ENCODE measurements around the gene PDLIM3.
A peak's percentile ranks its signal among the peaks of the same experiment; 100 is the strongest.
"Not testable (repeated sequence)": the region's sequence is repeated elsewhere in the genome, so short reads cannot be mapped to it uniquely, and the experiment has no call there.

Gene PDLIM3

GRCh38 chr4:185514182-185514697 is 21.1 kb downstream of the PDLIM3 start:
- DNase-seq = no peak

DNA sequence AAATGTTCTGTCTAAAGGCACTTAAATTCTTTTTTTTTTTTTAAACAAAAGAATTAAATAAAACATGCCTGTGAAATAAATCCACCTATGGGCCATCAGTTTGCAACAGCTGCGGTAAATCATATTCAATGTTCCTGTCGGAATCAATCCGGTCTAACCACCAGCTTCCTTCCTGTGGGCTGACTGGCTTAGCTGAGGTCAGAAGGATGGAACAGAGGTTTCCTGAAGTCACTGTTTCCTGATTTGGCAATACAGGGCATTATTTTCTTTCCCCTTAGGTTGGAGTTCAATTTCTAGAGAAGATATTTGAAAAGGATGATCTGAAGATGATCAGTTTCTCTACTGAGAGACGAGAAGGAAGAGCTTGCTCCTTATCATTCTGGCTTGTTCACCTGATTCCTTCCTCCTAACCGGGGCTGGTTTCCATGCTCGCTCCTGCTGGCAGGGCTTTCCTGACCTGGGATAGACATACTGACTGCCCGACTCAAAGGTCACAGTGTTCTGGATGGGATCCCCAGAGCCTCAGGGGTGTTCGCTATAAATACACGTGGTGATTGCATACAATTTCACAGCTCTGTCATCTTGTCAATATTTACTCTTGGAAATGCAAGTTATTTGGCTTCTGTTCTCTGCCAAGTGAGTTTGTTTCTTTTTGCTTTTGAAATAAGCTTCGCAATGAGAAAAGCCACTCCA is 21.7 kb downstream of the PDLIM3 start:
- DNase-seq = no peak

DNA sequence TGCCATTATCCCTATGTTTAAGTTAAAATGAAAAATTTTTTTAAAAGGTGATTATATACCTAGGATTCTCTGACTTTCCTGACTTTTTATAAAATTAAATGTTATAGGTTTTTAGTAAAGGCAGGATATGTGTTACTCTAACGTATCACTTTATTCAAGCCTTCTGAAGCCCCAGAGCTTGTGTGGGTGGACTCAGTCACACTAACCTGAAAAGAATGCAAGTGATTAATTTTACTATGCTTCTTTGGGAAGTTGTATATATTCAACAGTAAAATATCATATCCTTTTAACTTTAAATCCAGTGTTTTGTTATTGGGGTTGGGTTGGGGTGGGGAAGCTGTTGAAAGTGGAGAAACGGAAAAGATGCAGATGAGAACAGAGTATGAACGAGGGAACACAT is 22.8 kb downstream of the PDLIM3 start:
- DNase-seq = no peak

GRCh38 chr4:185511243-185511642 is 24.1 kb downstream of the PDLIM3 start:
- not testable (repeated sequence) for DNase-seq

GRCh38 chr4:185510806-185511205 is 24.5 kb downstream of the PDLIM3 start:
- DNase-seq = no peak

GRCh38 chr4:185508181-185508580 is 27.1 kb downstream of the PDLIM3 start:
- DNase-seq = no peak

DNA sequence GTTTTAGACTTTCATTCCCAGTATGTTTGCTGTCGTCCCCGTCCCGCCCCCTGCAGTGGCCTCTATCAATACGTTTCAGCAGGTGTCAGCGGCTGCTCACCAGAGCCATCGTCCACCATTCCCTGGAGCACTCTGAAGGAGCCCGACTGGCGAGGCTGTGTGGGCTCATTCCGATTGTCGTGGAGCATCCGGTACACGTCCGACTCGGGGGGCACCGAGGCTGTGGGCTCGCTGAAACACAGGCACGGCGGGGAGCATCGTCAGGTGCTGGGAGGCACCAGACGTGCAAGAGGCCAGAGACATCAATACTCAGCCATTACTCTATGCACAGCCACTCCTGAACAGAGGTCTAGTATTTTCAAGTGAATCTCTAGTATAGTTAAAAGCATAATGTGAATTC is 28.9 kb downstream of the PDLIM3 start:
- no peak for DNase-seq

DNA sequence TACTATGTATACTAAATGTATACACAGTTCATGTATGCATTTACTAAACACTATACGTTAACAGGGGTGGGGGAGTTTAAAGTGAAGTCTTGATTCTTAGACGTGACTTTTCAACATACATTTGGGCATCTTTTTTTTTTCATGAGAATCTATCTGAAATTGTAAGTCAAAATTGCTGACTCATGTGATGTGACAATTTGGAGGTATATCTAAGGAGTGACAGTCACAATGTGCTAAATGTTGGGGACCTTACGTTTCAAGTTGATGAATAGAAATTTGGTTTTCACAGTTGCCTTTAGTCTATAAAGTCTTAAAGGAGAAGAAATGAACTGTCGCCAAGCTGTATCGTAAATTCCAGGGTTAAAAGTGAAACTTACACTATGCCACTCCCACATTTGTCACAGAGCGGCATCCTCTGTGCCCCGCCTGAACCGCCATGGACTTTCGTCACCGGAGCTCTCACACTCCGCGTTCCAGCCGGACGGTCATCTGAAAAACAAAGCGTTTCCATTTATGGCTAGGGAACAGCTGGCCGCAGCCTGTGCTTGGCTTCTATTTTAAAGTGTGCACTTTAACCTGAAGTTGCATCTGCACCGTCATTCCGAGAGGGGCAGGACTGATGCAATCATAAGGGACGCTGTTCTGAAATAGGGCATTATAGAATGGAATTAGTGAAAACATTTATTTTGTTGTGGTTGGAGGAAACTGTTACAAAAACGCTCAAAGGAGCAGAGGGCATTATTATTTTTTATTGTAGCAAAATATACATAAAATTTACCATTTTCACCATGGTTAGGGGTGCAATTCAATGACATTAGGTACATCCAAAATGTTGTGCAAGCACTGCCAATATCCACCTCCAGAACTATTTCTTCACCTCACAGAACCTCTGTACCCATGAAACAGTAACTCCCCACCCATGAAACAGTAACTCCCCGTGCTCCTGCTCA is 30.9 kb downstream of the PDLIM3 start:
- no peak for DNase-seq

DNA sequence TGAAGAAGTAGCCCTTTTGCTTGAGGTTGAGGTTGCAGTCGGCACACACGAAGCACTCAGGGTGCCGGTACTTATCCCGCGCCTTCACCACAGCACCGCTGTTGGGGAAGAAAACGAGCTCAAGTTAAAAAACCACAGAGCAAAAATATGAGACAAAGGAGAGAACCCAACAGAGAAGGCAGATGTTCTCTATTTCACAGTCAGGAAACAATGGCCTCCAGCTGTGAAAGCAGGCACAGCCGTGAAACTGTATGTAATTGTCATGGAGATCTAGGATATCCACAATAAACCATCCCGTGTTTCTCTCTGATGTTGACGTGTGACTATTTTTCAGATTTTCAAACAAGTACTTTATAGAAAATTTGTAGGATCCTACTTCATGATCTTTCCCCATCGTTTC is 32.9 kb downstream of the PDLIM3 start:
- DNase-seq = no peak

GRCh38 chr4:185500576-185500975 is 34.7 kb downstream of the PDLIM3 start:
- no peak for DNase-seq

DNA sequence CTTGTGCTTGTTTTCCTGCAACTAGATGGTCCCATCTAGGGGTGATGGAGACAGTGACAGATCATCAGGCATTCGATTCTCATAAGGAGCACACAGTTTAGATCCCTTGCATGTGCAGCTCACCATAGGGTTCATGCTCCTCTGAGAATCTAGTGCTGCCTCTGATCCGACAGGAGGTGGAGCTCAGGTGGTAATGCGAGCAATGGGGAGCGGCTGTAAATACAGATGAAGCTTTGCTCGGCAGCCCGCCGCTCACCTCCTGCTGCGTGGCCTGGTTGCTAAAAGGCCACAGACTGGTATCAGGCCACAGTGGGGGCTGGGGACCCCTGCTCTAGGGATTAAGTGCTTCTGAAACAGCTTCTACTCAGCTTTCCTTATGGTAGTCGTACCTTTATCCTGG is 35.3 kb downstream of the PDLIM3 start:
- DNase-seq = no peak

GRCh38 chr4:185488650-185489049 is 46.7 kb downstream of the PDLIM3 start:
- no peak for DNase-seq

DNA sequence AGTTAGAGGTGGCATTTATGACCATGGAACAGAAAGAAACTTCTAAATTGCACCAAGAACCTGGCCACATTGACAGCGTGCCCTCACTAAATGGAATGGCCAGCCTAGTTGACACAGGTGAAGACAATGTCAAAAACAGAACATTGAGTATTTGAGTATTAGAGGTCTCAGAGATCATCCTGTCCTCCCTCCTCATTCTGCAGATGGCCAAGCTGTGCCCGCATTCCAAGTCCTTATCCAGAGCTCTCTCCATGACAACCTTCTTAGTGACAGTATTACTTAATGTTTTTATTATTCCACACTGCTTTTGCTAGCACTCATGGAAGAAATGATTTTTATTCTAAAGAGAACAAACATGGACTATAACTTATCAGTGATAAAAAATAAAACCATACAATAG is 53.9 kb downstream of the PDLIM3 start:
- no peak for DNase-seq

DNA sequence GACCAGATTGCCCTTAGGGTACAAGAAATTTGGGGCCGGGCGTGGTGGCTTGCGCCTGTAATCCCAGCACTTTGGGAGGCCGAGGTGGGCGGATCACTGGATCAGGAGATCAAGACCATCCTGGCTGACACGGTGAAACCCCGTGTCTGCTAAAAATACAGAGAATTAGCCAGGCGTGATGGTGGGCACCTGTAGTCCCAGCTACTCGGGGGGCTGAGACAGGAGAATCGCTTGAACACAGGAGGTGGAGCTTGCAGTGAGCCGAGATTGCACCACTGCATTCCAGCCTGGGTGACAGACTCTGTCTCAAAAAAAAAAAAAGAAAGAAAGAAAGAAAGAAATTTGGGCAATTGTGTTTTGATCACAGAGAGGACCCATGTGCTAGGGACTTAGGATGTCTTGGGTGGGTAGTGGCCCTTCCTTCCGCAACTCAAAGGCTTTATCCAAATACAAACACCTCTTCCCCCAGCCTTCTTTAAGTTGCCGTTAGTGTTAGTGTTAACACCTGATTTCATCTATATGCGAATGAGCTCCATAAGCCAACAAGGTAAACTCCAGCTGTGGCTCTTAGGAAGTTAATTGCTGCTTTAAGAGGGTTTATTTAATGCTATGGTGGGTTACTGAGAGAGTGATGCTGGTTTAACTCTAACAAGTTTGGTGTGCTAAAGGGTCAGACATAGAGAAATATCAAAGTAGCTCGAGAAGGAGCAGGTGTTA is 55.1 kb downstream of the PDLIM3 start:
- DNase-seq = no peak

DNA sequence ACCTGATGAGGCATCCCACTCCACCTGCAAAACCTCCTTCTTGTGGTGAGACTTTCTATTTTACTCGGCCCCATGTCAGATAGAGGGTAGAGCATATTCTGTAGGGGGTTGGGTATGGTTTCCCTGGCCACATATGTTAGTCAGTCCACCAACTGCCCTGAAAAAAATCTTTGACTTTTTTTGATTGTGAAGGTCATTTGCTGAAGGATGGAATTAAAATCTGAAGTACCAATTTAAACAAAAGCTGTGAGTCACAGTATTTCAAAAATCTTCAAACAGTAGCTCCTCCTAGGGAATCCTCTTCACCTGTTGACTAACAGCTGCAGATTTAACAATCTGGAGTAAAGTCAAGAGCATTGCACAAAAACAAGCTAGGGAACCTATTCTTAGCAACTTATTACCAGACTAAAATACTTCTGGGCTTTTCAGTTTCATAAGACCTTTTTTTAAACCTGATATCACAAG is 55.8 kb downstream of the PDLIM3 start:
- DNase-seq = no peak

GRCh38 chr4:185473247-185473646 is 62.1 kb downstream of the PDLIM3 start:
- DNase-seq = no peak

- DNase-seq = no peak
Measured at GRCh38 chr4:185472103-185472542, 63.2 kb downstream of the PDLIM3 start.

- DNase-seq = peak; percentile 41 to 82
Measured at GRCh38 chr4:185471235-185472102, 63.8 kb downstream of the PDLIM3 start, which contains the start of gene CCDC110. CCDC110 (minus strand) TSS chr4:185471733; CDS start chr4:185471683, 50 bp downstream.

DNA sequence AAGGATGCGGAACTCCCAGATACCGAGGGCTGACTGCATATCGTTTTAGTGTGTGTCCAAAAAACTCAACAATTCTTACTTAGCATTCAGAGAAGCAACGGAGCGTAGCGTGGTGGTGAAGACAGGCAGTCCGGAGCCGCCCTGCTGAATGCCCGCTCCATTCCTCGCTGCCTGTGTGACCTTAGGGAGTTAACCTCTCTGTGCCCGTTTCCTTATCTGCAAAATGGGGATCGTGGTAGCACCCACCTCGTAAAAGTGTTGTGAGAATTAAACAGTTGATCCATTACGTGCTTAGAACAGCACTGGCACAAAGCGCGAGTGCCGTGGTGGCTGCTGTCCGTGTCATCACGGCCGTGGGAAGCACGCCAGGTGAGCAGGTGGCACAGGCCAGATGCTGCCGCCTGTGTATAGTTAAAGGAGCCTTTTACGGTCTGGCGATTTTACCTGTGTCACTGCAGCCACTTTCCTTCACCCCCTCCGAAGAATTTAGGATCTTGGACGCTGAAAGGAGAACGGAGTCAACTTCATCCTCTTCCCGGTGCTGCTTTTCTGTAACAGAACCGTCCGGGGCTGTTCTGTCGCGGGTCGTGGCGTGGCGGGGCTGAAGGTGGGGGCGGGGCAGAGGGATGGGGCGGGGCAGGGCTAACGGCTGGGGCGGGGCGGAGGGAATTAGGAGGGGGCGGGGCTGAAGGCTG is 64.7 kb downstream of the PDLIM3 start:
- DNase-seq = no peak

DNA sequence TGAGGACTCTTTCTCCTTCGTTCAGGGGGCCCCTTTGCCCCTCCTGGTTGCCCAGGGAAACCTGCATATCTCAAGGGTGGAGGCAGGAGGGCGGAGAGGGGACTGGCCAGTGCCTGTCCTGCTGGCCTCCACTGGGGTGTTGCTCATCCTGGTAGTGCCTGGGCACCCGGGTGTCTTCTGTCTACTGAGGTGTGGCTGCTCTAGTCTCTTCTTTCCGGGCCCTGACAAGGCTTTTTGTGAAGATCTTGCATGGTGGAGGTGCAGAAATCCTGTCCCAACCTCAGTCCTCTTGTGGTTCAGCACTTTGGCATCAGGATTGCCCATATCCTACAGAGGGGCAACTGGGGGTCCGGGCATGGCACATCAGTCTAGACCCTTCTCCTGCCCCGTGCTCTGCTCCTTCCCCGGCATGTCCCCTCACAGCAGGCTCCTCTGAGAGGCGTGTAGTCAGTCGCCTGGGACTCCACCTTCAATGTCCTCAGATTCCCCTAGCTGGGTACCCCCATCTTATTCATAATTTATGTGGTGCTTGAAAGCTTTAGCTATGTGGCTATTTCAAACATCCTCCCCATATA is 65.6 kb downstream of the PDLIM3 start:
- no peak for DNase-seq

DNA sequence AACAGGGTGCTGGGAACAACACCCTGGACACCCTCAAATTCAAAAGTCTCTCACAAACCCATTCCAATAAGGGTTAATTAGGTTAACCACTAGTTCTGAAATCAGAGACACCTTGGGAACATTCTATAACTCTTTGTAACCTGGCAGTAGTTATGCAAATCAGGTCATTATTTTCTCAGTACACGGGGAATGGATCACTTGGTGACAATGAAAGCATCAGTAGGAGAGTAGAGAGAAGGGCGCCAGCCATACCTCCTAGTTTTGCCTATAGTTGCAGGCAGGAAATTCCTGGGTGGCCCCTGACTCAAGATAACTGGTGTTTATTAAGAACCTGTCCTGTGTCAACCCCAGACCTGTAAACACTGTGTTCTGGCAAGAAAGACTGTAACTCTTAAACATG is 66.3 kb downstream of the PDLIM3 start:
- no peak for DNase-seq
